Ureter (tissue), 1 donor: ENCODE results near the gene HAUS7. TPM values are rescaled to one million over a fixed set of nuclear protein-coding genes. Genes with fewer than 3 reads are reported as not detected.
"Not testable (repeated sequence)": the region's sequence is repeated elsewhere in the genome, so short reads cannot be mapped to it uniquely, and the experiment has no call there.

Source experiments
- DNase-seq: peaks from one replicate; pipeline ENCODE4 v3.0.0-alpha.2; 2020; ENCODE audit warnings: low spot score
- total RNA-seq: library from RNA; stranded (reverse); gene quantifications from one replicate; pipeline ENCODE4 v1.2.4, GENCODE V29; 2023
- donor health status: DM: yes; HTN: yes; CAD: no.

The HAUS7 gene
- total RNA-seq, 1 donor from 2014 or later = 33.3 TPM

DNA sequence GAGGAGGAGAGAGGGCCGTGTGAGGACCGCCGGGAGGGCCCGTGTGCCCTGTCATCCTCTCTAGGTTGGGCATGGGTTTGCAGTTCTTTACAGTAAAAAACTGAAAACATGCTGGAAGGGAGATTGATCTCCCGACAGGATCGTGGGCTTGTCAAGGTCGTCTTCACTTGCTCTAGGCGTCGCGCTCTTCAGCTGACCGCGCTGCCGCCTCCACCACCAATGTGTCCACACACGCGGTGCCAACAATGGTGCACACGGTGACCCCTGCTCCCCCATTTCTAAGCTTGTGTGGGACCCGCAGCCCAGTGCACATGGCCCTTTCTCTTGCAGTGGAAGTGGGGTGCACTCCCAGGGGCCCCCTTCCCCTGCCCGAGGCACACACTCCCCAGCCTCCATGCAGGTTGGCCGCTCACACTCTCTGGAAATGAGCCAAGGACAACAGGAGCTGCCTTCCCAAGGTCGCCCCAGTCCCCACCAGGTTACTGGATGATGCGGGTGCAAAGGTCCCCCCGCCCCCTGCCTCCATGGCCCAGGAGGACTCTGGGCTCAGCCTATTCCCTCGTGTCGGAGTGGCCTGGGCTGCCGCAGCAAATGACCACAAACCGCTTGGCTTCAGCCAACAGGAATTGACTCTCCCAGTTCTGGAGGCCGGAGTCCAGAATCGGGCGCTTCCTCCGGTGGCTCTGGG lies 60.8 kb downstream of the HAUS7 start:
- no peak for DNase-seq

DNA sequence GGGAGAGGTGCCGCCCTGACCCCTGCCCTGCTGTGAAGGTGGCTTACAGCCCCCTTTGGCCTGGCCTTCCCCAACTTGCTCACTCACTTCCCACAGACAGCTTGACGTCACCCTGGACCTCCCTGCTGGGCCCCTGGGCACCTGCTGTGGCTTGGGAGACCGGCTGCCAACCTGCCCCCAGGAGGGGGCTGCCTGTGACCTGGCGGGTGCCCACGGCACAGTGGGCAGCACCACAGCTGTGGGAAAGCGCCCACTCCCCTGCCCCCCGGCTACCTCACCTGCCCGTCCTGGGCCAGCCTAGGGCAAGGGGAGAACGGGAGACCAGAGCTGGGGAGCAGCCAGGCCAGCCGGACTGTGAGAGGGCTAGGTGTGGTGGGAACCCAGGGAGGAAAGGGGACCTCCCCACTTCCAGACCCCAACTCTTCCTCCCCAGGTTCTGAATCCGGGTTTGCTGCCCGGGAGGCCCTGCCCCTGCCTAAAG lies 61.5 kb downstream of the HAUS7 start:
- no peak for DNase-seq

DNA sequence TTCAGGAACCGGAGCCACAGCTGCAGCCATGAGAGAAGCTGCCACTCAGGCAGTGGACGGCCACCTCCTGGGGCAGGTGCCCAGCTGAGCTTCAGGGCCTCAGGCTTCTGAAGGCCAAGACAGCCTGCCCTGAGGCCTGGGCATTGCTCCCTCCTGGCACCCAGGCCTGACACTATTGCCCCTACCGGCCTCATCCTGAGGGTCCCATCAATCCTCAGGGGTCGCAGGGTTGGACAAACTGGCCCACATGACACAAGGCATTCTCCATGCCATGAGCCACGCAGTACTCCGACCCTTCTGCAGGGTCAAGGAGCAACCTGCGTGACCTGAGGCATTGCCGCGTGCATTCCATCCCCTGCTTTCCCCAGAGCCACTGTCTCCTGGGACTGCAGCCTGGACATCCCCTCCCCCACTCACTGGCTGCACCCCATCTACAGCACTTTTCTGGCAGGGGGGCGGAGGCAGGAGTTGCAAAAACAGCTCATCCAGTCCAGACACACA lies 62.1 kb downstream of the HAUS7 start:
- DNase-seq = no peak

DNA sequence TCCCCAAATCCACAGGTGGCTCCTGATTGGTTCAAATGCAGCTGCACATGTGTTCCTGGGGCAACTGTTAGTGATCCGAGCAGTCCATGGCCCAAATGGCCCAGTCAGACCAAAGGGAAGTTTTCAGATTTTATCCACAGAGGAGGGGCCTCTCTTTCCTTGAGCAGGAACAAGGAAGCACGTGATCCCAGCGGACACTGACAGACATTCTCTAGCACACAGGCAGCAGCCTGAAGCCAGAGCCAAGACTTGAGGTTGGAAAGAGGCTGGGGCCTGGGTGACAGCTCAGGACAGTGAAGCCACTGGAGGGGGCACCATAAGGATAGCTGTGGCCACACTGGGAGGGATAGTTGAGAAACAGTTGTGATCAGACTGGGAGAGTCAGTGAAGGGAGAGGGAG lies 62.6 kb downstream of the HAUS7 start:
- no peak for DNase-seq

DNA sequence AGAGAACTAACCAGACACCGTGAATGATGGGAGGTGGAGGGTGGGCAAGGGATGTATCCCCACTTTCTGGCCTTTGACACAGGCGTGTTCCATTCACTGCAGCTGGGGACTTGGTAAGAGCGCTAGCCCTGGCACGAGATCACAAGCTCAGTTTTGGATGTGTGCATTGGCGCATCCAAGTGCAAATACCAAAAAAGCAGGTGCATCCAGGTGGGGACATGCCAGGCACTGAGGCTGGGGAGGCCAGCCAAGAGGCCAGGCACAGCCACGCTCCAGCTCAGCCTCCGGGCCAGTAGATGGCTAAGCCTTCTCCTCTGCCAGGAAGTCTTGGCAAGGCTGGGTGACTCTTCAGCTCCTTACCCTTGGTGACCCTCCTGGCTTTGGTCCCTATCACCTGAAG lies 63.5 kb downstream of the HAUS7 start:
- DNase-seq = no peak

DNA sequence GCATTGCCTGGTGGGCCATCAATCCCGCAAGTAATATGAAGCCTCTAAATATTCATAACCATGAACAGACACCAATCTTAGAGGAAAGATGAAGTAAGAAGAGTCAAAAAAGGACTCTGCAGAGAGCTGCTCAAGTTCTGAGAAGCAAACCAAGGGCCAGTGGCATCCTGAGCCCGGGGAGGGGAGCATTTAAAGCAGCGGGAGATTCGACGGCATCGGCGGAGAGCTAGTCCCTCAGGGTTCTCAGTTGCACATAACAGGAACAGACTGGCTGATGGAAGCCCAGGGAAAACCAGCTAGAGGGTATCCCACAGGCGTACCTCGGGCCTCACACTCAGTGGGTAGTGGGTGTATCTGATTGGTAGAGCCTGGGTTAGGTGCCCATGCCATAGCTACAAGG lies 64.4 kb downstream of the HAUS7 start:
- DNase-seq = no peak

DNA sequence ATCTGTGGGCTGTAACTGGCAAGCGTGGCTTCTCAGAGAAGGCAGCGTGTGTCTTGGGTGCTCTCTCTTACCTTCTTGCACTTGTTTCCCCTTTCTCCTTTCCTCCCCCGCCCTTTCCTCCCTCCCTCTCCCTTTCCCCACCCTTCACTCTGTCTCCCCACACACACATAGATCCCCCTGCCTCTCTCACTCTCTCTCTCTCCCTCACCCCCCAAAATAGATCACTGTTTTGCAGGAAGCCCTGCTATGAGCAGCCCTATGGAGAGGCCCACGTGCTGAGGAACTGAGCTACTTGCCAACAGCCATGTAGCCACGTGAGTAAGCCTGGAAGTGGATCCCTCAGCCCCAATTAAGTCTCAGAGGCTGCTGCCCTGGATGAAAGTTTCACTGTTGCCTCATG lies 65.0 kb downstream of the HAUS7 start:
- DNase-seq = no peak

DNA sequence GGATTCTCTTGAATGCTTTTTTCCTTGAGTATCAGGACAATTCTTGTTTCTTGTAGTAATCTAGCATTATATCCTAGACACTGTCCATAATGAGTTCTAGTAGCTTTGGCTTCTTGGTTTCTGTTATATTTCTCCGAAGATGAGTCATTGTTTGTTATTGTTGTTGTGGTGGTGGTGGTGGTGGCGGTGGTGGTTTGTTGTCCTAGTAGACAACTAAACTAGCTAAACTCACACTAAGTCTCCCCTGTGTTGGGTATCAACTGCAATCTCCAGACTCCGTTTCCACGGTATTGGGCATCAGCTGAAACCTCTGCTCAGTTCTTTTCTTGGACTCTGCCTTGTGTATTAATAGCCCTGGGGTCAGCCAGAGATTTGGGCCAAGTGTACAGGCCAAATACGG lies 66.0 kb downstream of the HAUS7 start:
- not testable (repeated sequence) for DNase-seq

DNA sequence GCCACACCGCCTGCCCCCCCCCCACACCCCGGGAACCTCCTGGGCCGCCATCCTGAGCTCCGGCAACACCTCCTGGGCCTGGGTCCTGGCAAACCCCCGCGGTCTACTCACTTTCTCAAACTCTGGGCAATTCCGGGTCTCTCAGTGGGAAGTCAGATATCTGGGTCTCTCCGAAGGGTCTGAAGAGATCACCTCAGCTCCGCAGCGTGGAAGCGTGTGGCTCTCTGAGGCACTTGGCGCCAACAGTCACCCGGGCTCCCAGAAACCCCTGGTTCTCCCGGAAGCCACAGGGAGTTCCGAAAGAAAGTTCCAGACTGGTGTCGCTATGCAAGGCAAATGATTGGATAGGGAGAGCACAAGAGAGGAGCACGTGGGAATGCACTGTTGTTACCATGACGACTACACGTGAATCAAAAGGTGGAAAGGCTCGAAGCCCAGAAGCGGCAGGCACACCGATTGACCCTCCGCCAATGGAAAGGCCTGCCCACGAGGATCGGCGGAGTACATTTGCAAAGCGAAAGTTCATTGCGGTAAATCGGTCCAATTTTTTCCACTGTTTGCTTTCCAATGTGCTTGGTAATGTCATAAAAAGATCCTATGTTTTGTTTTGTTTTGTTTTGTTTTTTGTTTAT lies 69.1 kb downstream of the HAUS7 start, which contains the start of gene PNMA6E:
Gene PNMA6E (minus strand): TSS at position 218 of the 632 bp plus-strand sequence. CDS start 2,501 bp downstream, outside the sequence.
- no peak for DNase-seq

DNA sequence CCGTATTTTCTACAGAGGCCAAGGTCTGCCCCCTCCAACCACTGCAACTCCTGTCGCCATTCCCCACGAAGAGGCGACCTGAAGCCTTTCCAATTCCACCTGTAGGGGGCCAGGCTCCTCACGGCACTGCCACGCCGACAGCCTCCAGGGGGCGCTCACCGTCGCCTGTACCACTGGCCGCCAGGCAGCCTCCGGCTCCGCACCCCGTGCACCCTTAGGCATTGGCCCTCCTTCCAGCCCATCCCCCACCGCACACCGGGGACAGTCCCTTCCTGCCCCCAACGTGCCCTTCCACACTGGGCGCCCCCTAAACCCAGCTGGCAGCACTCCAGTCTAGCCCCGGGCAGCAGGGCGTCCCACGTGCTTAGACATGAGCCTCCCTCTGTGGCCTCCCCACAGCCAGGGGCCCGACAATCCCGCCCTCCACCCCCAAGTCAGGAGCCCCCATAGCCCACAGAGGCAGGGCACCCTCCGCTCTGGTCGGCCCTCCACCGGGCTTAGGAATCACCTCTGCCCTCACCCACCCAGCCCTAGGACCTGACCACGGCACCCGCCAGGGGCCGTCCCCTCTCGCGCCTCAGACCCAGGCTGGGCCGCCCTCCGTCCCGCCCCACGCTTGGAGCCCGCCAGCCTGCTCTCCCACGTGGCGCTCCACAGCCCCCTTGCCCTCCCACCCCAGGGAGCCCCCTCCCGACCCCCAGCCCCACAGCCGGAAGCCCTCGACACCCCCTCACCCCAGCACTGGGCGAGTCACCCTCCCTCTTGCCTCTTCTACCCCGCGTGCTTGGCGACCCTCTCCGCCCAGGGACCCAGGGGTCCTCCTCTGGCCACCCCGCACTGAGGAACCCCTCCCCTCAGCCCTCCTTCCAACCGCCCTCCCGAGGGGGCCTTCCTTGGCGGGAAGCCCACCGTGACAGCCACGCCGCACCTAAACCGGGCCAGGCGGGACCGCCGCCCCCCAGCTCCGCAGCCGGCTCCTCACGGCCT lies 69.9 kb downstream of the HAUS7 start:
- no peak for DNase-seq

DNA sequence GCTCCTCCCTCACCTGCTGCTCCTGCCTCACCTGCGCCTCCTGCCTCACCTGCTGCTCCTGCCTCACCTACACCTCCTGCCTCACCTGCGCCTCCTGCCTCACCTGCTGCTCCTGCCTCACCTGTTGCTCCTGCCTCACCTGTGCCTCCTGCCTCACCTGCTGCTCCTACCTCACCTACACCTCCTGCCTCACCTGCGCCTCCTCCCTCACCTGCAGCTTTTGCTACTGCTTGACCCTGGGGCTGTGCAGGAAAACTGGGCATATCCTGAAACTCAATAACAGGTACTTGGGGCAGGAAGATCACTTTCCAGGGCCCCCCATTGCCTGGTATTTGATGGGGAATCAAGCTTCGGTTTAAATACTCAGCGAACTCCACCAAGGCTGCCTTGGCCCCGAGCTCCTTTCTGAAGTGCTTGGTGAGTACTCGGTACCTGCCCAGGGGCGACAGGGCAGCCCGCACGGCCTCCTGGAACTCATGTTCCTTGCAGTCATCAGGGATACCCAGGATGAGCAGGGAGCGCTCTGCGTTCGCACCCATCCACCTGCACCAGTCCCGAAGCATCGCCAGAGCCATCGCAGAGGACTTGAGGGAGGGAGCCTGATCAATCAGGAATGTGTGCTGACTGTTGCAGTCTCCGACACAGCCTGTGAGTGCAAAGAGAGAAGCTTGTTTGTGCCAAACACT lies 72.0 kb downstream of the HAUS7 start:
- no peak for DNase-seq

Other genes with a start within 250 kb of the HAUS7 start
- gene PNMA6F, start 148.8 kb downstream of the HAUS7 start, total RNA-seq = not detected
- gene ZNF275, start 136.4 kb downstream of the HAUS7 start, total RNA-seq = 13.8 TPM
- not detected for gene PNMA6E, start 69.2 kb downstream of the HAUS7 start, total RNA-seq
- 1.1 TPM for gene ZFP92, start 59.1 kb downstream of the HAUS7 start, total RNA-seq
- gene TREX2, start 24.5 kb downstream of the HAUS7 start, total RNA-seq = 2.1 TPM
- gene BGN, start 24.4 kb upstream of the HAUS7 start, total RNA-seq = 77.5 TPM
- not detected for gene ATP2B3, start 47.1 kb upstream of the HAUS7 start, total RNA-seq
- 15.0 TPM for gene CCNQ, start 128.6 kb upstream of the HAUS7 start, total RNA-seq
- gene DUSP9, start 176.6 kb upstream of the HAUS7 start, total RNA-seq = 2.7 TPM
- gene PNCK, start 203.2 kb upstream of the HAUS7 start, total RNA-seq = 12.3 TPM
- 70.3 TPM for gene SLC6A8, start 217.3 kb upstream of the HAUS7 start, total RNA-seq